Measurements from ENCODE around the gene SH3RF3.

DNA sequence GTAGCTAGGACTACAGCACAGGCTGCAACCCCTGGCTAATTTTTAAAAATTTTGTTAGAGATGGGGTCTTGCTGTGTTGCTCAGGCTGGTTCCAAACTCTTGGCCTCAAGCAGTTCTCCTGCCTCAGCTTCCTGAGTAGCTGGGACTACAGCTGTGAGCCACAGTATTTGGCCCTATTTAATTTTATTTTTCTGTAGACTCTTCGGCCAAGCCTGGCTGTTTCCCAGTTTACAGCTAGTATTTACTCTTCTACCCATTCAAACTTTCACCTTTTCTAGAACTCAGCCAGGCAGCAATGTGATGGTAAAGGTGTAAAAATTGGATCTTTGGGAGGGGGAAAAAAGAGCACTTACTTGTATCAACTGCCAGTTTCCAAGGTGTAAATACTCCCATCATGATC, 35.3 kb downstream of the SH3RF3 start:
- TF ChIP-seq CTCF (IDR thresholded peaks at IDR 0.05) (no peak), POLR2A (IDR thresholded peaks at IDR 0.05) (no peak)

Data from vagina (tissue), 2 donors.